B cell (primary cell): ENCODE measurements around the gene TP53I3. TPM values are rescaled to one million over a fixed set of nuclear protein-coding genes. Genes with fewer than 3 reads are reported as not detected.

Source experiments
- ATAC-seq: fragments of 200-7000 bp; cut with Tn5 transposase; one replicate; pipeline ENCODE4 v1.10.0; 2021; ENCODE audit warnings: low read depth, mild to moderate bottlenecking, moderate number of reproducible peaks, moderate library complexity
- CTCF ChIA-PET: fragments of 350-600 bp; sonication (Branson Sonifier 250); formaldehyde crosslinking; loops from one replicate; lab custom pipeline; 2021; ENCODE audit warnings: antibody characterized with exemption, inconsistent platforms; lab: Charles Lee
- POLR2A ChIA-PET: fragments of 350-600 bp; sonication (Branson Sonifier 250); formaldehyde crosslinking; loops from one replicate; lab custom pipeline; 2021; ENCODE audit warnings: antibody characterized with exemption; lab: Charles Lee
- DNase-seq: peaks from one replicate; pipeline ENCODE4 v3.0.0; 2013
- H2AFZ ChIP-seq: 2 replicates; pipeline ENCODE4 v1.6.1; 2012; ENCODE audit warnings: mild to moderate bottlenecking, low read depth, low read length; ENCODE audit not compliant: insufficient read depth, poor library complexity, severe bottlenecking
- H3K27ac ChIP-seq, 2 donors: 1 replicate in 1 of 2; 2 replicates in 1 of 2; pipeline ENCODE4 v1.5.1; 2012 to 2013; ENCODE audit warnings: low read length in 2 of 2, mild to moderate bottlenecking in 2 of 2, moderate library complexity in 1 of 2
- H3K27me3 ChIP-seq, 4 experiments: fragments of 200-600 bp in 1 of 4; sonication (generic) in 1 of 4; replicated peaks in 1 of 4; 1 replicate in 2 of 4; 2 replicates in 2 of 4; pipeline versions ENCODE4 v1.6.1 to v1.7.0; 2013 to 2016; ENCODE audit warnings: low read length in 3 of 4, mild to moderate bottlenecking in 2 of 4, mixed read lengths in 1 of 4, moderate library complexity in 1 of 4; ENCODE audit not compliant: insufficient read depth in 4 of 4, control insufficient read depth in 3 of 4; ENCODE audit errors: control extremely low read depth in 1 of 4
- H3K36me3 ChIP-seq, 2 experiments: replicated peaks in 1 of 2; 1 replicate in 1 of 2; 2 replicates in 1 of 2; pipeline versions ENCODE4 v1.6.1 to v1.7.1; 2013; ENCODE audit warnings: low read length in 1 of 2; ENCODE audit not compliant: insufficient read depth in 2 of 2, control insufficient read depth in 1 of 2; ENCODE audit errors: control extremely low read depth in 1 of 2, extremely low read depth in 1 of 2
- H3K4me1 ChIP-seq, 2 donors: fragments of 200-600 bp in 1 of 2; sonication (generic) in 1 of 2; 1 replicate in 1 of 2; 2 replicates in 1 of 2; pipeline versions ENCODE4 v1.5.1 to v1.6.1; 2013 to 2017; ENCODE audit warnings: low read length in 2 of 2; ENCODE audit not compliant: control insufficient read depth in 2 of 2, insufficient read depth in 2 of 2
- H3K4me2 ChIP-seq: replicated peaks from 2 replicates; pipeline ENCODE3; 2012; ENCODE audit warnings: mild to moderate bottlenecking, low read depth, low read length; ENCODE audit not compliant: poor library complexity, severe bottlenecking
- H3K4me3 ChIP-seq, 5 experiments: fragments of 200-600 bp in 1 of 5; sonication (generic) in 1 of 5; 1 replicate in 3 of 5; 2 replicates in 2 of 5; pipeline versions ENCODE4 v1.5.1 to v1.7.0; 2011 to 2016; ENCODE audit warnings: low read length in 4 of 5, mild to moderate bottlenecking in 4 of 5, low read depth in 2 of 5, control low read depth in 1 of 5, moderate library complexity in 1 of 5; ENCODE audit not compliant: insufficient read depth in 1 of 5; ENCODE audit errors: control extremely low read depth in 1 of 5, extremely low read depth in 1 of 5
- H3K79me2 ChIP-seq: fragments of 200-600 bp; sonication (generic); one replicate; pipeline ENCODE4 v1.6.0; 2016; ENCODE audit warnings: low read length; ENCODE audit not compliant: control insufficient read depth, insufficient read depth
- H3K9ac ChIP-seq: fragments of 200-600 bp; sonication (generic); 2 replicates; pipeline ENCODE4 v1.6.1; 2017; ENCODE audit warnings: mild to moderate bottlenecking, low read length, moderate library complexity
- H3K9me3 ChIP-seq, 3 donors: one replicate each; pipeline versions ENCODE4 v1.6.1 to v1.7.1; 2013; ENCODE audit warnings: low read length in 2 of 3; ENCODE audit not compliant: control insufficient read depth in 2 of 3, insufficient read depth in 1 of 3; ENCODE audit errors: control extremely low read depth in 1 of 3
- H4K20me1 ChIP-seq: 2 replicates; pipeline ENCODE4 v1.6.0; 2012; ENCODE audit warnings: mild to moderate bottlenecking, low read length; ENCODE audit not compliant: insufficient read depth, control insufficient read depth, poor library complexity, severe bottlenecking
- H3K27ac Mint-ChIP-seq: one replicate; pipeline ENCODE4 v1.8.0; 2021; ENCODE audit warnings: mixed read lengths
- H3K27me3 Mint-ChIP-seq: one replicate; pipeline ENCODE4 v1.8.0; 2021; ENCODE audit warnings: mixed read lengths
- H3K4me1 Mint-ChIP-seq: one replicate; pipeline ENCODE4 v1.8.0; 2021; ENCODE audit warnings: mixed read lengths
- H3K4me3 Mint-ChIP-seq: one replicate; pipeline ENCODE4 v1.8.0; 2021; ENCODE audit warnings: mixed read lengths
- H3K9me3 Mint-ChIP-seq: one replicate; pipeline ENCODE4 v1.8.0; 2022; ENCODE audit warnings: mixed read lengths; ENCODE audit not compliant: insufficient read depth
- EZH2 ChIP-seq: IDR thresholded peaks from 2 replicates; pipeline ENCODE4 v1.6.1; 2012; ENCODE audit warnings: borderline replicate concordance, low read depth, mild to moderate bottlenecking, moderate library complexity, low read length; ENCODE audit not compliant: insufficient read depth, poor library complexity, severe bottlenecking
- WGBS: methylation state at CpG from one replicate; pipeline ENCODE4 v1.1.5; 2013; ENCODE audit warnings: missing lambda C conversion rate; ENCODE audit not compliant: insufficient coverage; 5-methylcytosine and 5-hydroxymethylcytosine counted together
- intact Hi-C: fragments of 100-400 bp; cut with micrococcal nuclease; formaldehyde crosslinking; loops from one replicate; pipeline ENCODE4 v1.10.0; 2022
- polyA plus RNA-seq: library from polyadenylated mRNA; depleted of rRNA; stranded (reverse); fragments of >200 nt; gene quantifications from 2 replicates; pipeline ENCODE4 v1.2.3, GENCODE V29; 2012
- total RNA-seq, 2 donors: library from RNA; stranded (reverse); fragments of 120-200 nt in 1 of 2; gene quantifications; 1 replicate in 1 of 2; 2 replicates in 1 of 2; pipeline versions ENCODE4 v1.2.3 to v1.2.4, GENCODE V29; 2013 to 2022
- TF ChIP-seq, protein P1 (sequence below): fragments of 200-600 bp; IDR thresholded peaks from one replicate; pipeline ENCODE4 v1.8.0; 2022; ENCODE audit warnings: antibody characterized with exemption, mild to moderate bottlenecking

TP53I3 gene
- total and polyA plus RNA-seq, 2 donors (not counting 1 experiment from before 2014, with no cell fraction given): 3.9 to 7.3 TPM

DNA sequence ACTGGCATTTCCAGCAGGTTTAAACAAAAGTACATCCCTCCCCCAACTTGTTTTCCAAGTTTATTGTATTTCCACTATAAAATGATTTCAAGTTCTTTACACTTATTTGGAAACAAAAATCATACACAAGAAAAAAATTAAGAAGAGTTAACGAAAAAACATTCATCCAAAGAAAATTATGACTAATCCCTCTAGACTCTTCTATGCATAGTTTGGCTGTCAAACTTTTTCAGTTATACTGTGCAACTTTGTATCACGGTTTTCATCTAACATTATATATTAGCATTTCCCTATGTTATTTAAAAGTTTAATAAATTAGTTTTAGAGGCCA, 38.1 kb downstream of the TP53I3 start:
- POLR2A ChIA-PET: interaction anchor here (1.7 to 1.8 kb wide), 2 partner anchors 30 to 120 kb away, joined by 16 to 20 read pairs; partner anchors contain the start of genes ATAD2B and SF3B6
- H3K27me3 Mint-ChIP-seq: no peaks in the 10 kb centered on the region
- peaks cover 25% of the 10 kb centered on the region for H3K4me1 Mint-ChIP-seq
- H3K4me2 ChIP-seq: peak overlapping the region; percentile 96
- H3K4me3 ChIP-seq: peak overlapping the region; percentile 53 to 92 (median 79)
- TF ChIP-seq EZH2: no peak
- TF ChIP-seq, protein P1, sequence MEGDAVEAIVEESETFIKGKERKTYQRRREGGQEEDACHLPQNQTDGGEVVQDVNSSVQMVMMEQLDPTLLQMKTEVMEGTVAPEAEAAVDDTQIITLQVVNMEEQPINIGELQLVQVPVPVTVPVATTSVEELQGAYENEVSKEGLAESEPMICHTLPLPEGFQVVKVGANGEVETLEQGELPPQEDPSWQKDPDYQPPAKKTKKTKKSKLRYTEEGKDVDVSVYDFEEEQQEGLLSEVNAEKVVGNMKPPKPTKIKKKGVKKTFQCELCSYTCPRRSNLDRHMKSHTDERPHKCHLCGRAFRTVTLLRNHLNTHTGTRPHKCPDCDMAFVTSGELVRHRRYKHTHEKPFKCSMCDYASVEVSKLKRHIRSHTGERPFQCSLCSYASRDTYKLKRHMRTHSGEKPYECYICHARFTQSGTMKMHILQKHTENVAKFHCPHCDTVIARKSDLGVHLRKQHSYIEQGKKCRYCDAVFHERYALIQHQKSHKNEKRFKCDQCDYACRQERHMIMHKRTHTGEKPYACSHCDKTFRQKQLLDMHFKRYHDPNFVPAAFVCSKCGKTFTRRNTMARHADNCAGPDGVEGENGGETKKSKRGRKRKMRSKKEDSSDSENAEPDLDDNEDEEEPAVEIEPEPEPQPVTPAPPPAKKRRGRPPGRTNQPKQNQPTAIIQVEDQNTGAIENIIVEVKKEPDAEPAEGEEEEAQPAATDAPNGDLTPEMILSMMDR: no peak
- peaks cover 0 to 20% (median 2%) of the 10 kb centered on the region in 4 experiments for H3K27me3 ChIP-seq
- peak overlapping the region in 1 of 2 donors; percentile 79 for H3K27ac ChIP-seq
- H3K9me3 ChIP-seq: no peaks in the 10 kb centered on the region
- H3K79me2 ChIP-seq: peaks cover 20% of the 10 kb centered on the region
- peak overlapping the region; percentile 90 for H3K4me3 Mint-ChIP-seq
- H3K27ac Mint-ChIP-seq: no peak overlapping the region
- ATAC-seq (no peak), DNase-seq (no peak)
- H3K9me3 Mint-ChIP-seq: no peaks in the 10 kb centered on the region
- H3K9ac ChIP-seq: peak overlapping the region; percentile 92
- CTCF ChIA-PET: interaction anchor here (1.1 to 2.0 kb wide), 4 partner anchors 20 to 76 kb away, joined by 3 to 18 read pairs (median 5); partner anchors contain the start of genes SF3B6 and TP53I3
- intact Hi-C loops: loop anchor here (2.0 kb wide), 3 partner anchors 38 to 1832 kb away; partner anchors contain the start of genes ASXL2, CENPO, PTRHD1 and TP53I3
- no CpG with 5 or more reads among the region's 2 CpGs for WGBS
- peaks cover 1% of the 10 kb centered on the region for H4K20me1 ChIP-seq
- no peaks in the 10 kb centered on the region for H3K36me3 ChIP-seq
- H3K4me1 ChIP-seq: peaks cover 24 to 26% of the 10 kb centered on the region in 2 donors
- H2AFZ ChIP-seq: peak overlapping the region; percentile 97
